K562 (cell line): ENCODE measurements around the gene PSD2. TPM values are rescaled to one million over a fixed set of nuclear protein-coding genes. Genes with fewer than 3 reads are reported as not detected.

ENCODE experiments used
- ATF6 ChIP-seq: sonication (generic); formaldehyde crosslinking; IDR thresholded peaks from 2 replicates; pipeline ENCODE4 v1.4.0; 2020; ENCODE audit warnings: mild to moderate bottlenecking, missing genetic modification reagents
- GABPA ChIP-seq: fragments of 200-800 bp; sonication (Bioruptor generic); conservative IDR thresholded peaks from 2 replicates; pipeline ENCODE4 v1.6.1; 2016; ENCODE audit warnings: low read depth, missing genetic modification characterization, missing compliant biosample characterization
- NR1H2 ChIP-seq: sonication (generic); formaldehyde crosslinking; IDR thresholded peaks from 2 replicates; pipeline ENCODE4 v1.4.0; 2020; ENCODE audit warnings: mild to moderate bottlenecking, missing genetic modification reagents
- PHB ChIP-seq: fragments of 250-450 bp; sonication (Bioruptor Pico); IDR thresholded peaks from 2 replicates; pipeline ENCODE4 v1.5.0; 2021
- POLR2H ChIP-seq: IDR thresholded peaks from 2 replicates; pipeline ENCODE4 v1.6.1; 2016; ENCODE audit warnings: missing genetic modification characterization, low read depth, mild to moderate bottlenecking, control low read depth, missing compliant biosample characterization, moderate library complexity
- SETDB1 ChIP-seq: IDR thresholded peaks from one replicate; pipeline ENCODE4 v1.6.1; 2012; ENCODE audit warnings: low read length, control low read depth, inconsistent platforms
- STAT6 ChIP-seq: sonication (generic); formaldehyde crosslinking; IDR thresholded peaks from 2 replicates; pipeline ENCODE4 v1.8.1; 2023; ENCODE audit warnings: mild to moderate bottlenecking, missing genetic modification reagents
- TAF7 ChIP-seq: fragments of 450-650 bp; IDR thresholded peaks from 2 replicates; pipeline ENCODE4 v1.6.1; 2016; ENCODE audit warnings: missing genetic modification characterization, missing compliant biosample characterization
- ZNF717 ChIP-seq: fragments of 250-450 bp; sonication (Bioruptor Pico); IDR thresholded peaks from 2 replicates; pipeline ENCODE4 v1.5.0; 2021
- polyA plus RNA-seq, 8 experiments: library from polyadenylated mRNA; depleted of rRNA in 4 of 8; stranded (reverse) in 5 of 8; unstranded in 3 of 8; fragments of >200 nt; fragmentation: Nextera tagmentation in 2 of 8; fragmentation: Illumina TruSeq in 1 of 8; extraction: Ambion mirVana in 2 of 8; extraction: Trizol in 1 of 8; gene quantifications; 2 replicates each; pipeline versions ENCODE4 v1.2.1 to v1.2.3, GENCODE V29; 2011 to 2014; ENCODE audit warnings: inconsistent platforms in 1 of 8, missing spikeins in 1 of 8
- total RNA-seq, 7 experiments: library from RNA; depleted of rRNA in 6 of 7; stranded (reverse); fragments of >200 nt in 6 of 7; fragmentation: Illumina TruSeq in 2 of 7; extraction: Trizol in 2 of 7; gene quantifications; 2 replicates each; pipeline versions ENCODE4 v1.2.1 to v1.2.3, GENCODE V29; 2011 to 2021; ENCODE audit warnings: low replicate concordance in 1 of 7
- TF ChIP-seq, protein P1 (sequence below), 2 experiments: fragments of 450-650 bp in 1 of 2; sonication (generic) in 1 of 2; formaldehyde crosslinking in 1 of 2; IDR thresholded peaks; 2 replicates each; pipeline versions ENCODE4 v1.7.1 to v1.9.0; 2016 to 2022; ENCODE audit warnings: inconsistent platforms in 1 of 2, mild to moderate bottlenecking in 1 of 2, missing genetic modification reagents in 1 of 2
- TF ChIP-seq, protein P2 (sequence below): fragments of 450-650 bp; formaldehyde crosslinking; conservative IDR thresholded peaks from 2 replicates; pipeline ENCODE4 v1.4.0; 2022; ENCODE audit warnings: mild to moderate bottlenecking, missing genetic modification characterization

Gene PSD2
- total and polyA plus RNA-seq, 9 of the 15 experiments (the other 6 are each of a cell fraction or from before 2014, with no cell fraction given) = 0.01 to 0.09 (median 0.04) TPM; not detected in 4

DNA sequence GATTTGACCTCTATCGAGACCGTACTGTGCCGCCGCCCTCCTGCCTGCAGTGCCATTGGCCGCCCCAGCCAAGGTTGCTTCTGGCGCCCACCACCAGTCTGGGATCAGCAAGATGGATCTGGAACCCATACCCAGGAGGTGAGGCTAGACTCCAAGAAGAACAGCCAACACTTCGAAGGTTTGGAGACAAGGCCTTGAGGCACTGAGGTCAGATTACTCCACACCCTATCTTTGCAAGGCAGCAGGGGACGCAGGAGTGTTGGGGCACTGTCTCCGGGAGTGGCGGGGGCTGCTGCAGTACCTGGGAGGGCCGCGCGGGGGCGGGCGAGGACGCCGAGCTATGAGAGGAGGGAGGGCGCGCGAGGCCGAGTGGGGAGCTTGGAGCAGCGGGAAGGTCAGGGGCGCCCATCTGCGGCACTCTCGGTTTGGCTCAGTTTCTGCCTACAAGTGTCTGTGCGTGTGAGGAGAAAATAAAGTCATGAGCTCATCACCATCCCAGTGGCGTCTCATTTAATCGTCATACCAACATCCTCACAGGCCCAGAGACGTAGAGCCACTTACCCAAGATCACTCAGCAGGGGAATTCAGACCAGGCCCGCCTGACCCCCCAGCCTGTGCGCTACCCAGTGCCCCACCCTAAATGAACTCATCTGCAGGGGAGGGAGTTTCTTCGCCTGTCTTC, 20.5 kb upstream of the PSD2 start (continued):
- TF ChIP-seq STAT6 (CRISPR knock-in tag) (no peak), SETDB1 (no peak), GABPA (tag) (no peak), NR1H2 (CRISPR knock-in tag) (no peak), POLR2H (tag) (no peak), TAF7 (tag) (no peak), PHB (no peak), ATF6 (no peak), ZNF717 (CRISPR knock-in tag) (no peak)
- TF ChIP-seq, protein P1, sequence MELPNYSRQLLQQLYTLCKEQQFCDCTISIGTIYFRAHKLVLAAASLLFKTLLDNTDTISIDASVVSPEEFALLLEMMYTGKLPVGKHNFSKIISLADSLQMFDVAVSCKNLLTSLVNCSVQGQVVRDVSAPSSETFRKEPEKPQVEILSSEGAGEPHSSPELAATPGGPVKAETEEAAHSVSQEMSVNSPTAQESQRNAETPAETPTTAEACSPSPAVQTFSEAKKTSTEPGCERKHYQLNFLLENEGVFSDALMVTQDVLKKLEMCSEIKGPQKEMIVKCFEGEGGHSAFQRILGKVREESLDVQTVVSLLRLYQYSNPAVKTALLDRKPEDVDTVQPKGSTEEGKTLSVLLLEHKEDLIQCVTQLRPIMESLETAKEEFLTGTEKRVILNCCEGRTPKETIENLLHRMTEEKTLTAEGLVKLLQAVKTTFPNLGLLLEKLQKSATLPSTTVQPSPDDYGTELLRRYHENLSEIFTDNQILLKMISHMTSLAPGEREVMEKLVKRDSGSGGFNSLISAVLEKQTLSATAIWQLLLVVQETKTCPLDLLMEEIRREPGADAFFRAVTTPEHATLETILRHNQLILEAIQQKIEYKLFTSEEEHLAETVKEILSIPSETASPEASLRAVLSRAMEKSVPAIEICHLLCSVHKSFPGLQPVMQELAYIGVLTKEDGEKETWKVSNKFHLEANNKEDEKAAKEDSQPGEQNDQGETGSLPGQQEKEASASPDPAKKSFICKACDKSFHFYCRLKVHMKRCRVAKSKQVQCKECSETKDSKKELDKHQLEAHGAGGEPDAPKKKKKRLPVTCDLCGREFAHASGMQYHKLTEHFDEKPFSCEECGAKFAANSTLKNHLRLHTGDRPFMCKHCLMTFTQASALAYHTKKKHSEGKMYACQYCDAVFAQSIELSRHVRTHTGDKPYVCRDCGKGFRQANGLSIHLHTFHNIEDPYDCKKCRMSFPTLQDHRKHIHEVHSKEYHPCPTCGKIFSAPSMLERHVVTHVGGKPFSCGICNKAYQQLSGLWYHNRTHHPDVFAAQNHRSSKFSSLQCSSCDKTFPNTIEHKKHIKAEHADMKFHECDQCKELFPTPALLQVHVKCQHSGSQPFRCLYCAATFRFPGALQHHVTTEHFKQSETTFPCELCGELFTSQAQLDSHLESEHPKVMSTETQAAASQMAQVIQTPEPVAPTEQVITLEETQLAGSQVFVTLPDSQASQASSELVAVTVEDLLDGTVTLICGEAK (IDR thresholded peaks at IDR 0.05) = no peak
- TF ChIP-seq, protein P1 (CRISPR knock-in tag; IDR thresholded peaks at IDR 0.05) = no peak
- TF ChIP-seq, protein P2, sequence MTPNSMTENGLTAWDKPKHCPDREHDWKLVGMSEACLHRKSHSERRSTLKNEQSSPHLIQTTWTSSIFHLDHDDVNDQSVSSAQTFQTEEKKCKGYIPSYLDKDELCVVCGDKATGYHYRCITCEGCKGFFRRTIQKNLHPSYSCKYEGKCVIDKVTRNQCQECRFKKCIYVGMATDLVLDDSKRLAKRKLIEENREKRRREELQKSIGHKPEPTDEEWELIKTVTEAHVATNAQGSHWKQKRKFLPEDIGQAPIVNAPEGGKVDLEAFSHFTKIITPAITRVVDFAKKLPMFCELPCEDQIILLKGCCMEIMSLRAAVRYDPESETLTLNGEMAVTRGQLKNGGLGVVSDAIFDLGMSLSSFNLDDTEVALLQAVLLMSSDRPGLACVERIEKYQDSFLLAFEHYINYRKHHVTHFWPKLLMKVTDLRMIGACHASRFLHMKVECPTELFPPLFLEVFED (CRISPR knock-in tag) = no peak
